Lung (tissue), 12 donors: ENCODE measurements around the gene TOM1L1. TPM values are rescaled to one million over a fixed set of nuclear protein-coding genes. Genes with fewer than 3 reads are reported as not detected.
A peak's percentile ranks its signal among the peaks of the same experiment; 100 is the strongest.

ENCODE experiments used
- ATAC-seq: fragments of 200-7000 bp; cut with Tn5 transposase; one replicate; pipeline ENCODE4 v1.9.1; 2020; ENCODE audit warnings: moderate number of reproducible peaks; ENCODE audit not compliant: insufficient read depth, low FRiP score
- DNase-seq, 3 donors: peaks; one replicate each; pipeline ENCODE4 v3.0.0-alpha.2; 2013 to 2017
- H3K27ac ChIP-seq, 2 donors: one replicate each; pipeline ENCODE4 v1.5.1; 2013; ENCODE audit warnings: mild to moderate bottlenecking in 2 of 2, moderate library complexity in 2 of 2, control low read depth in 1 of 2, inconsistent platforms in 1 of 2, low read depth in 1 of 2, low read length in 1 of 2
- H3K27me3 ChIP-seq, 3 donors: one replicate each; pipeline ENCODE4 v1.5.1; 2013; ENCODE audit warnings: low read length in 2 of 3; ENCODE audit not compliant: control insufficient read depth in 3 of 3, insufficient read depth in 3 of 3
- H3K36me3 ChIP-seq, 4 donors: one replicate each; pipeline ENCODE4 v1.5.1; 2013; ENCODE audit warnings: low read length in 4 of 4, mild to moderate bottlenecking in 1 of 4, moderate library complexity in 1 of 4; ENCODE audit not compliant: control insufficient read depth in 4 of 4, insufficient read depth in 4 of 4
- H3K4me1 ChIP-seq, 5 donors: one replicate each; pipeline ENCODE4 v1.5.1; 2013; ENCODE audit warnings: low read length in 5 of 5, mild to moderate bottlenecking in 2 of 5, moderate library complexity in 1 of 5; ENCODE audit not compliant: control insufficient read depth in 5 of 5, insufficient read depth in 5 of 5
- H3K4me3 ChIP-seq: one replicate; pipeline ENCODE4 v1.5.1; 2013; ENCODE audit warnings: mild to moderate bottlenecking, control low read depth, moderate library complexity
- H3K9ac ChIP-seq, 2 donors: one replicate each; pipeline ENCODE4 v1.5.1; 2013; ENCODE audit warnings: low read length in 2 of 2, control low read depth in 1 of 2; ENCODE audit not compliant: insufficient read depth in 1 of 2
- H3K9me3 ChIP-seq, 4 donors: one replicate each; pipeline ENCODE4 v1.5.1; 2013; ENCODE audit warnings: low read length in 3 of 4, mild to moderate bottlenecking in 1 of 4, moderate library complexity in 1 of 4; ENCODE audit not compliant: control insufficient read depth in 4 of 4, insufficient read depth in 3 of 4
- CTCF ChIP-seq: IDR thresholded peaks from 2 replicates; pipeline ENCODE4 v1.5.1; 2012; ENCODE audit warnings: mild to moderate bottlenecking; ENCODE audit errors: control extremely low read depth, extremely low read depth
- WGBS, 2 donors: extraction: QIAGEN DNeasy Blood & Tissue Kit; methylation state at CpG; one replicate each; pipeline ENCODE4 v1.1.7; 2013; 5-methylcytosine and 5-hydroxymethylcytosine counted together
- polyA plus RNA-seq, 2 donors: library from polyadenylated mRNA; stranded (reverse); fragments of 200-250 nt; gene quantifications; one replicate each; pipeline ENCODE4 v1.2.1, GENCODE V29; 2013
- total RNA-seq, 2 donors: library from RNA; depleted of rRNA in 1 of 2; stranded (reverse); fragments of >200 nt in 1 of 2; gene quantifications; one replicate each; pipeline ENCODE4 v1.2.1, GENCODE V29; 2014 to 2021
- donor health status: control.
- donor health status: control.
- donor health status: Bipolar disorder and iron deficiency.
- donor health status: healthy.
- donor health status: DM: yes; HTN: yes; CAD: no.

TOM1L1 gene
- total and polyA plus RNA-seq, 4 donors, result 12.2 to 39.1 (median 28.1) TPM

DNA sequence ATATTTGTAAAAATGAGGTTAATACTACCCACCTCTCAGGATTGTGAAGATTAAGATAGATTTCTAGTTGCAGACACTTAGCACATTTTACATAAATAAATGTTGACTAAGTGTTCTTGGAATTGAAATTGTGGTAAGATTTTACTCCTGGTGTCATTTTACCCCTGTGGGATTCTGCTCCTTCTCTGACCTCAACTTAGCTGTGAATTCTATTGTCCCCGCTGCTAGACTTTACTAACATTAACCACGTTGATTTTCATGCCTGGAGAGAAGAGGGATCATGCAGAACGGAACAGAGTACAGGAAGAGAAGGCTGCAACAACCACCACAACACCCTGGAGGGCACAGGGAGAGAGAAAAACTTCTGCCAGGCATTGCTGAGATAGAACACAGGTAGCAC, 2.1 kb upstream of the TOM1L1 start:
- no peaks in the 10 kb centered on the region for H3K9me3 ChIP-seq
- ATAC-seq, result no peak
- no peak for DNase-seq
- no peaks in the 10 kb centered on the region for H3K36me3 ChIP-seq
- H3K27ac ChIP-seq, result no peak overlapping the region
- no peak overlapping the region for H3K4me3 ChIP-seq
- H3K27me3 ChIP-seq, result peaks cover 0 to 21% (median 17%) of the 10 kb centered on the region in 3 donors
- 55 to 62% methylated on average over 3 of the region's 3 CpGs for WGBS, 2 donors
- H3K4me1 ChIP-seq, result peaks cover 0 to 5% (median 2%) of the 10 kb centered on the region in 5 donors
- H3K9ac ChIP-seq, result no peak overlapping the region
- TF ChIP-seq CTCF, result no peak

DNA sequence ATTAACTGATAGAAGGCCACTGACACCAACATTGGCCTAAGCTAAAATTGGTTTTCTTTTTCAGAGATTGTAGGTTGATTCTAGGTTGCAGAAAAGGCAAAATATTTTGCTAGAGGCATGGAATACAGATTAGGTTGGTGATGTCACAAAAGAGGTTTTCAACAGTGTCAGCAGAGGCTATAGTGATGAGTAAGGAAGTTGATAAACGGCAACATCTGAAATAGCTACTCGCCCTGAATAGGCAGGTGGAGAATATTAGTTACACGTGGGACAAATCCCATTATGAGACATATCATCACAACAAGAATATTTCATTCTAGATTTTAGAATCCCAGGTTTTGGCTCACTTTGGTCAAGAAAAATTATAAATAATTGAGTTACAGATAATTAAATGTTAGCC, 1.5 kb upstream of the TOM1L1 start:
- Histone ChIP-seq H3K9ac (no peak overlapping the region), H3K36me3 (no peaks in the 10 kb centered on the region), H3K27ac (no peak overlapping the region), H3K4me1 (peaks cover 0 to 5% (median 4%) of the 10 kb centered on the region in 5 donors), H3K9me3 (no peaks in the 10 kb centered on the region), H3K4me3 (no peak overlapping the region), H3K27me3 (peaks cover 0 to 21% (median 17%) of the 10 kb centered on the region in 3 donors)
- ATAC-seq (no peak), DNase-seq (no peak)
- no peak for TF ChIP-seq CTCF
- 73 to 82% methylated on average over 3 of the region's 3 CpGs for WGBS, 2 donors

DNA sequence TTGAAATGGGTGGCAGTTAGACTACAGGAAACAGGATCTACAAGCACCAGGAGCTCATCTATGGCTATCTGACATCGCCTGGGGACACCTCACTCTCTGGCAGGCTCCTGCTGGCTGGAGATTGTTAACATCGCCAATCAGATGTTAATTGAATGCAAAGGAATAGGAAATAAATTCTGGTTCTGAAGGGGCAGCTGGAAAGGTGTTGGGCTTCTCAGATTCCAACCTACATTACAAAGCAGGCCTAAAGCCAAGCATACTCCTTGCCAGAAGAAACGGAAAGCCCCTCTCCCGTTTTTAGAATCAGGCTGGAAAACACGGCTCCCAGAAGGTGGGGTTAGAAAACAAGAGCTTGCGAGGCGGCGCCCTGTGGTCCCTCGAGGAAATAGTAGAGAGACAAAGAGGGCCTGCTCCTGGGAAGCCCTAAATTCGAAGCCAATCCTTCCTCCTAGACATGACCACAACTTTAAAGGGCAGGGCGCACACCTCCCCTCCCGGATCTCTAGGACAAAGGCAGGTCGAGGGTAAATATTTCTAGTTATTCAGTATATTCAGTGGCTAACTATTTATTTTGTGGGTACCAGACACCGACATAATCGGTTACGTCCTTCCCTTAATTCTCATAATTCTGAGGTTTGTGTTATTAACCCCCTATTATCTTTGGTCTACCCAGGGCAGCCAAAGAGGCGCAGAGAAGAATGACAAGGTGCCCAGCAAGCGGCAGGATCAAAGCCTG, 763 bp upstream of the TOM1L1 start:
- Histone ChIP-seq H3K4me3 (no peak overlapping the region), H3K27me3 (peaks cover 0 to 21% (median 17%) of the 10 kb centered on the region in 3 donors), H3K27ac (no peak overlapping the region), H3K9me3 (no peaks in the 10 kb centered on the region), H3K9ac (peak overlapping the region; percentile 58 to 61), H3K4me1 (peaks cover 0 to 5% (median 4%) of the 10 kb centered on the region in 5 donors), H3K36me3 (no peaks in the 10 kb centered on the region)
- peak; percentile 8 to 13 (median 12) for DNase-seq
- ATAC-seq, result no peak
- 10 to 14% methylated on average over 18 of the region's 18 CpGs for WGBS, 2 donors
- TF ChIP-seq CTCF, result no peak
